Measurements from ENCODE around the gene PROC. TPM values are rescaled to one million over a fixed set of nuclear protein-coding genes. Genes with fewer than 3 reads are reported as not detected.

The PROC gene
- total RNA-seq, 4 donors from 2014 or later: 2.1 TPM; not detected in 3

GRCh38 chr2:127437056-127437455 lies 18.8 kb downstream of the PROC start:
- H3K27ac ChIP-seq: no peak overlapping the region
- TF ChIP-seq POLR2A (IDR thresholded peaks at IDR 0.05): no peak
- 89 to 93% methylated on average over 6 to 8 of the region's 9 CpGs for WGBS, 2 donors
- no peak overlapping the region for H3K4me3 ChIP-seq
- no peak for DNase-seq
- no peaks in the 10 kb centered on the region for H3K27me3 ChIP-seq
- no peaks in the 10 kb centered on the region for H3K36me3 ChIP-seq
- H3K4me1 ChIP-seq: no peaks in the 10 kb centered on the region
- intact Hi-C loops (cut with DNase I): no loop called here
- peaks cover 0 to 15% (median 4%) of the 10 kb centered on the region in 3 donors for H3K9me3 ChIP-seq

- Histone ChIP-seq H3K36me3 (no peaks in the 10 kb centered on the region), H3K27me3 (no peaks in the 10 kb centered on the region), H3K4me3 (no peak overlapping the region), H3K9me3 (peaks cover 0 to 15% (median 4%) of the 10 kb centered on the region in 3 donors), H3K4me1 (no peaks in the 10 kb centered on the region), H3K27ac (no peak overlapping the region)
- WGBS, 2 donors: 71 to 77% methylated on average over 1 to 10 of the region's 13 CpGs
- TF ChIP-seq CTCF (IDR thresholded peaks at IDR 0.05): no peak
- TF ChIP-seq POLR2A (IDR thresholded peaks at IDR 0.05): no peak
- no peak for DNase-seq
- intact Hi-C loops (cut with DNase I): no loop called here
Measured at GRCh38 chr2:127437781-127438726, 19.8 kb downstream of the PROC start.

GRCh38 chr2:127439343-127439742 lies 21.1 kb downstream of the PROC start:
- TF ChIP-seq CTCF (IDR thresholded peaks at IDR 0.05) (no peak), POLR2A (IDR thresholded peaks at IDR 0.05) (no peak)
- Histone ChIP-seq H3K27me3 (no peaks in the 10 kb centered on the region), H3K36me3 (no peaks in the 10 kb centered on the region), H3K9me3 (peaks cover 0 to 15% (median 4%) of the 10 kb centered on the region in 3 donors), H3K27ac (no peak overlapping the region), H3K4me1 (no peaks in the 10 kb centered on the region), H3K4me3 (no peak overlapping the region)
- intact Hi-C loops (cut with DNase I): no loop called here
- DNase-seq: no peak
- WGBS, 2 donors: 84 to 87% methylated on average over 3 to 4 of the region's 5 CpGs

GRCh38 chr2:127448526-127448925 lies 30.3 kb downstream of the PROC start:
- no peak for DNase-seq
- intact Hi-C loops (cut with DNase I): no loop called here
- Histone ChIP-seq H3K9me3 (peaks cover 0 to 9% (median 6%) of the 10 kb centered on the region in 3 donors), H3K27ac (no peak overlapping the region), H3K27me3 (no peaks in the 10 kb centered on the region), H3K4me3 (no peak overlapping the region), H3K4me1 (no peaks in the 10 kb centered on the region), H3K36me3 (no peaks in the 10 kb centered on the region)
- 83 to 96% methylated on average over 2 of the region's 2 CpGs for WGBS, 2 donors
- no peak for TF ChIP-seq POLR2A (IDR thresholded peaks at IDR 0.05)
- no peak for TF ChIP-seq CTCF (IDR thresholded peaks at IDR 0.05)

GRCh38 chr2:127449414-127449813 lies 31.2 kb downstream of the PROC start:
- no peaks in the 10 kb centered on the region for H3K36me3 ChIP-seq
- peaks cover 0 to 8% (median 6%) of the 10 kb centered on the region in 3 donors for H3K9me3 ChIP-seq
- H3K4me3 ChIP-seq: no peak overlapping the region
- intact Hi-C loops (cut with DNase I): no loop called here
- no peak overlapping the region for H3K27ac ChIP-seq
- TF ChIP-seq POLR2A (IDR thresholded peaks at IDR 0.05) (no peak), CTCF (IDR thresholded peaks at IDR 0.05) (no peak)
- 85 to 96% methylated on average over 3 to 4 of the region's 4 CpGs for WGBS, 2 donors
- H3K27me3 ChIP-seq: no peaks in the 10 kb centered on the region
- no peaks in the 10 kb centered on the region for H3K4me1 ChIP-seq
- DNase-seq: no peak

Measured in esophagus squamous epithelium (tissue), 5 donors.